ENCODE data around the gene MT3. TPM values are rescaled to one million over a fixed set of nuclear protein-coding genes. Genes with fewer than 3 reads are reported as not detected.
"Not testable (repeated sequence)": the region's sequence is repeated elsewhere in the genome, so short reads cannot be mapped to it uniquely, and the experiment has no call there.

MT3 gene
- polyA plus RNA-seq, 3 donors, result 0.91 to 2.7 (median 1.8) TPM

- H3K27ac ChIP-seq (ENCODE audit: low read depth, low read length), result no peak overlapping the region
- 44 to 76% (median 70%) methylated on average over 1 of the region's 1 CpG for WGBS, 3 donors
Measured at GRCh38 chr16:56574625-56575024, 14.7 kb upstream of the MT3 start.

GRCh38 chr16:56576585-56577299 is 12.6 kb upstream of the MT3 start:
- 32 to 37% (median 33%) methylated on average over 8 of the region's 8 CpGs for WGBS, 3 donors
- H3K27ac ChIP-seq (ENCODE audit: low read depth, low read length), result no peak overlapping the region

GRCh38 chr16:56577300-56577625 is 12.1 kb upstream of the MT3 start:
- 68 to 76% (median 75%) methylated on average over 4 of the region's 4 CpGs for WGBS, 3 donors
- no peak overlapping the region for H3K27ac ChIP-seq (ENCODE audit: low read depth, low read length)

- 81 to 84% (median 82%) methylated on average over 6 of the region's 6 CpGs for WGBS, 3 donors
- H3K27ac ChIP-seq (ENCODE audit: low read depth, low read length), result no peak overlapping the region
Measured at GRCh38 chr16:56580391-56581048, 8.8 kb upstream of the MT3 start.

- WGBS, 3 donors, result 91 to 97% (median 93%) methylated on average over 2 of the region's 2 CpGs
- not testable (repeated sequence) for H3K27ac ChIP-seq (ENCODE audit: low read depth, low read length)
Measured at GRCh38 chr16:56582911-56583310, 6.4 kb upstream of the MT3 start.

- WGBS, 3 donors, result 57 to 74% (median 63%) methylated on average over 11 of the region's 11 CpGs
Measured at GRCh38 chr16:56583351-56584168, 5.8 kb upstream of the MT3 start.

GRCh38 chr16:56584276-56584675 is 5.1 kb upstream of the MT3 start:
- no peak overlapping the region for H3K27ac ChIP-seq (ENCODE audit: low read depth, low read length)
- 84 to 91% (median 86%) methylated on average over 11 of the region's 11 CpGs for WGBS, 3 donors

More at GRCh38 chr16:56583351-56584168, 5.8 kb upstream of the MT3 start:
- no peak overlapping the region for H3K27ac ChIP-seq (ENCODE audit: low read depth, low read length)

GRCh38 chr16:56588781-56589140 is 567 bp upstream of the MT3 start:
- 33 to 38% (median 36%) methylated on average over 9 of the region's 9 CpGs for WGBS, 3 donors
- no peak overlapping the region for H3K27ac ChIP-seq (ENCODE audit: low read depth, low read length)

- 51 to 54% (median 51%) methylated on average over 4 of the region's 4 CpGs for WGBS, 3 donors
- H3K27ac ChIP-seq (ENCODE audit: low read depth, low read length), result no peak overlapping the region
Measured at GRCh38 chr16:56591377-56592060, 2.2 kb downstream of the MT3 start.

- H3K27ac ChIP-seq (ENCODE audit: low read depth, low read length), result no peak overlapping the region
- WGBS, 3 donors, result 93 to 96% (median 95%) methylated on average over 6 of the region's 6 CpGs
Measured at GRCh38 chr16:56593573-56594291, 4.4 kb downstream of the MT3 start.

- H3K27ac ChIP-seq (ENCODE audit: low read depth, low read length), result no peak overlapping the region
- 84 to 97% (median 95%) methylated on average over 5 of the region's 5 CpGs for WGBS, 3 donors
Measured at GRCh38 chr16:56594292-56594619, 4.9 kb downstream of the MT3 start.

GRCh38 chr16:56600398-56600999 is 11.2 kb downstream of the MT3 start:
- WGBS, 3 donors, result 29 to 34% (median 29%) methylated on average over 8 of the region's 8 CpGs
- H3K27ac ChIP-seq (ENCODE audit: low read depth, low read length), result no peak overlapping the region

- no peak overlapping the region for H3K27ac ChIP-seq (ENCODE audit: low read depth, low read length)
- WGBS, 3 donors, result 63 to 77% (median 74%) methylated on average over 9 of the region's 9 CpGs
Measured at GRCh38 chr16:56601325-56601724, 12.0 kb downstream of the MT3 start.

- H3K27ac ChIP-seq (ENCODE audit: low read depth, low read length), result no peak overlapping the region
- WGBS, 3 donors, result 37 to 47% (median 46%) methylated on average over 4 of the region's 4 CpGs
Measured at GRCh38 chr16:56603589-56603988, 14.3 kb downstream of the MT3 start.

GRCh38 chr16:56604966-56605365 is 15.6 kb downstream of the MT3 start:
- WGBS, 3 donors, result 91 to 93% (median 91%) methylated on average over 4 of the region's 4 CpGs
- no peak overlapping the region for H3K27ac ChIP-seq (ENCODE audit: low read depth, low read length)

- WGBS, 3 donors, result 67 to 92% (median 91%) methylated on average over 1 of the region's 1 CpG
- no peak overlapping the region for H3K27ac ChIP-seq (ENCODE audit: low read depth, low read length)
Measured at GRCh38 chr16:56605475-56605874, 16.1 kb downstream of the MT3 start.

GRCh38 chr16:56606071-56606475 is 16.7 kb downstream of the MT3 start:
- no peak overlapping the region for H3K27ac ChIP-seq (ENCODE audit: low read depth, low read length)
- WGBS, 3 donors, result 60 to 64% (median 64%) methylated on average over 3 of the region's 3 CpGs
